NT2/D1 (cell line): Measurements from ENCODE around the gene SYNJ1.
"Not testable (repeated sequence)": the region's sequence is repeated elsewhere in the genome, so short reads cannot be mapped to it uniquely, and the experiment has no call there.

Experiments used
- YY1 ChIP-seq: IDR thresholded peaks from 2 replicates; pipeline ENCODE4 v1.6.1; 2011; ENCODE audit not compliant: insufficient read length, insufficient read depth
- ZNF274 ChIP-seq: IDR thresholded peaks from 2 replicates; pipeline ENCODE4 v1.6.1; 2011; ENCODE audit warnings: mild to moderate bottlenecking, low read depth, low read length

GRCh38 chr21:32695482-32695881 lies 32.3 kb downstream of the SYNJ1 start:
- TF ChIP-seq YY1, ZNF274: not testable (repeated sequence)
